Central memory CD4-positive, alpha-beta T cell (primary cell): ENCODE measurements around the gene NTNG1.

Experiments
- DNase-seq: peaks from one replicate; pipeline ENCODE4 v3.0.0; 2022

NTNG1 gene

DNA sequence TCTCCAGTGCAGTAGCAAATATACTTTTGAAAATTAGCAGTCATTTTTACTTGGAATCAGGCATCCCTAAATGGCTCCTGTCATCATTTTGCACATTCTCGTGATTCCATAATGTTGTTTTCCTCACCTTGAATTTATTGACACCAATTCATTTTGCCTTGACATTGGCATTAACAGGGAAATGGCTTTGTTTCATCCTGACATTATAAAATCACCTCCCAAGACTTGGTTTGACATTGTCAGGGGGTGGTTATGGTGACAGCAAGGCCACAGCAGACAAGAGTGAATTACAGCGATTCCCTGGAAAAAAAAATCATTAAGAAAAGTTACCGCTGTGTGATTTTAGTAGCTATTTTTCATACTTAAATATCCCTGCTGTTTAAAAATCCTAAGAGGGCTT, 327.0 kb downstream of the NTNG1 start:
- DNase-seq: no peak

- no peak for DNase-seq
These were observed 332.2 kb downstream of the NTNG1 start for GRCh38 chr1:107473065-107473464.

GRCh38 chr1:107474877-107475612, 334.2 kb downstream of the NTNG1 start:
- no peak for DNase-seq

DNA sequence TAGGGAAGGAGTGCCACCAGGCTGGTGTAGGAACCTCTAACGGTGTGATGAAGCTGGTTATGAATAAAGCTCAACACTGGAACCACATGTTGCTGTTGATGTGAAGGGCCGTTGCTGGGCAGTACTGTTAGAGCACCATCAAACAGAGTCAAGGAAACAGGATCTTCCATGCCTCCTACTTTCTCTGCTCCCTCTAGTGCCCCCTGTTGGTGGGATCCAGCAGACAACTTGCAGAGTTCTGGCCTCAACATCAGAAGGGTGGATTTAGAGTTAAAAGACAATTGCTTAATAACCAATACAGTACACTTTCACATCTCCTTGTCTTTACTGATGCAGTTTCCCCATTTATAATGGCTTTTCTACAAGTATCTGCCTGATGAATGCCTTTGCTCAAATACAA, 336.4 kb downstream of the NTNG1 start:
- no peak for DNase-seq

DNA sequence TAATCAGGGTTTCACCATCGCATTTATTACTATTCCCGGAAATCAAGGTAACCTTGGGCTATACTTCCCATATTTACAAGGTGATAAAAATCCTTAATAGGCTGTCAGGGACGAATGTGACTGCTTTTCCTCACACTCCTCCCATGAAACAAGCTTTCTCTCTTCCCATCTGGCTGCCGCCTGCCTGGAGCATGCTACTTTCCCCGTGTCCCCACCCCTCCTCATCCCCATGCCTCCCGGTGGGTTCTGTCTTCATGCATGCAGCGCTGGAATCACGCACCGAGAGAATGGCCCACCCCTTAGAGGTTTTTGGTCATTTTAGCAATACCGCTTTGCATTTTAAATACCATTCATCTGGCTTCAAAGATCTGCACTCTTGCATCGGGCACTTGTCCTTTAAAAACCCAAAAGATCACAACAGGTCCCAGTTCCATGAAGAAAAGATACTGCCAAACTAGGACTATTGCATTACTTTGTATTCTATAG, 339.1 kb downstream of the NTNG1 start:
- DNase-seq: no peak

DNA sequence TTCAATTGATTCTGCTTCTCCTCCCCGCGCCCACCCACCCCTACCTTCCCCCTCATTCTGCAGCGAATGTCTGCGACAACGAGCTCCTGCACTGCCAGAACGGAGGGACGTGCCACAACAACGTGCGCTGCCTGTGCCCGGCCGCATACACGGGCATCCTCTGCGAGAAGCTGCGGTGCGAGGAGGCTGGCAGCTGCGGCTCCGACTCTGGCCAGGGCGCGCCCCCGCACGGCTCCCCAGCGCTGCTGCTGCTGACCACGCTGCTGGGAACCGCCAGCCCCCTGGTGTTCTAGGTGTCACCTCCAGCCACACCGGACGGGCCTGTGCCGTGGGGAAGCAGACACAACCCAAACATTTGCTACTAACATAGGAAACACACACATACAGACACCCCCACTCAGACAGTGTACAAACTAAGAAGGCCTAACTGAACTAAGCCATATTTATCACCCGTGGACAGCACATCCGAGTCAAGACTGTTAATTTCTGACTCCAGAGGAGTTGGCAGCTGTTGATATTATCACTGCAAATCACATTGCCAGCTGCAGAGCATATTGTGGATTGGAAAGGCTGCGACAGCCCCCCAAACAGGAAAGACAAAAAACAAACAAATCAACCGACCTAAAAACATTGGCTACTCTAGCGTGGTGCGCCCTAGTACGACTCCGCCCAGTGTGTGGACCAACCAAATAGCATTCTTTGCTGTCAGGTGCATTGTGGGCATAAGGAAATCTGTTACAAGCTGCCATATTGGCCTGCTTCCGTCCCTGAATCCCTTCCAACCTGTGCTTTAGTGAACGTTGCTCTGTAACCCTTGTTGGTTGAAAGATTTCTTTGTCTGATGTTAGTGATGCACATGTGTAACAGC, 339.9 kb downstream of the NTNG1 start:
- DNase-seq: no peak

- no peak for DNase-seq
These were observed 341.0 kb downstream of the NTNG1 start for GRCh38 chr1:107481756-107482384.

DNA sequence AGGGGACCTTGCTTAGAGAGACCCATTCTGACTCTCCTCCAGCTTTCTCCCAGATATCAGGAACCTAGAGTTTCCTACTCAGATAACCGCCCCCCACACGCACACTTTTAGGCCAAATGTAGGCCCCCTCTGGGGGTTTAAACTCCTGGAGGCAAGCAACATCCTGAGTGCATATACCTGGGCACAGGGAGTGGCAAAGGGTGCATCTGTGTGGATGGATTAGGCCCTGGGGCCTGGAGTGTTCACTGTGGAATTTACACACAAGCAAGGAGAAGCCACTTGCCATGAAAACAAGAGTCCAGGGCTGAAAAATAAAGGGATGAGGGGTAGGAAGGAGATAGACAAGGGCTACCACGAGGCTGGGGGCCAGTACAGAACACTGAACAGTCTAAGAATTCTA, 343.1 kb downstream of the NTNG1 start:
- no peak for DNase-seq

DNA sequence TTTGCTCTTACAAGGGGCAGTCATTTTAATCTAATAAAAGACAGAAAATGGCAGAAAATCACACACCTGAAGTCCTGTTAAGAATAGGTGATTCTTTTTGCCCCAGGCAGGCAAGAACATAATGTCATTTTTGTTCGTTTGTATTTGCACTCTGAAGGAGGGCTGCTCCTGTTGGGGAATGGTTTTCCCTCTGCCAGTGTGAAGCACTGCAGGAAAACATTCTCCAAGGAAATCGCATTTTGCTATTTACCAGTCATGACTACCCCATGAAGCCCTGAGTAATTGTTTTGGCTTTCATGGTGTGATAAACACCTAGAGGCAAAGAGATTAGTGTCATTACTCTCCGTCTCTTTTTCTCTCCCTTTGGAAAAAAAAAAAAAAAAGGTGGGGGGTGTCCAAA, 345.5 kb downstream of the NTNG1 start:
- no peak for DNase-seq

DNA sequence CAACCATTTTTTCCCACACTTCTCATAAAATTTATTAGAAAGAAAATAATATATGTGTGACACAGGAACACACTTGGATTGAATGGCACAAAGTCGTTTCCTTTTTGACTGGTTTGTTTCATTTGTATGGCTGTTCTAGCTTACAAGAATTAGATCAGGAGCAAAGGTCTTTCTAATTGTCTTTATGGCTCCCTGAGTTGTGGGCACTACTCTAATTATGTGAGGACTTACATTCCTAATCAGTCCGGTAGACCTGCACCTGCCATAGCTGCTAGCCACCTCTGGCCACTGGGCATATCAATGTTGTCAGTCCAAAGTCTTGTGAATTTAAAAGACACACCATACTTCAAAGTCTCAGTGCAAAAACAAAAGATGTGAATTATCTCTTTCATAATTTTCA, 346.7 kb downstream of the NTNG1 start:
- no peak for DNase-seq

- no peak for DNase-seq
These were observed 350.7 kb downstream of the NTNG1 start for GRCh38 chr1:107491582-107491981.

GRCh38 chr1:107493111-107493716, 352.4 kb downstream of the NTNG1 start:
- no peak for DNase-seq

DNA sequence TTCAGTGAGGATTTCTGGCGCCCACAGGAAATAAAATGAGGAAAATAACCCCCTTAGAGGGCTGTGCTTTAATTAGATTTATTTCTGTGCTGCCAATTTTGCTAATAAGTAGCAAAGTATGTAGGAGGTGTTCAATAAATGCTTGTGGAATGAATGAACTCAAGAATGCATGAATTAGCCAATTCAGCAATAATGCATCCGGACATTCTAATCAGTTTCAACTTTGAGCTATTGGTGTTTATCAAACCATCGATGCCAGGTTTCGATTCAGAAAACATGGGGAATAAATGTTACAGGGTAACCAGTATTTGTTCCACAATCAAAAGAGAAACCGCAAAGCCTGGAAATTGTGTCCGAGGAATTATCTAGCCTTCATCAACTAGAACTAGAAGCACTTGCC, 353.2 kb downstream of the NTNG1 start:
- no peak for DNase-seq

- DNase-seq: no peak
These were observed 355.2 kb downstream of the NTNG1 start for GRCh38 chr1:107496002-107496401.

GRCh38 chr1:107499139-107499744, 358.4 kb downstream of the NTNG1 start:
- DNase-seq: no peak

- no peak for DNase-seq
These were observed 360.3 kb downstream of the NTNG1 start for GRCh38 chr1:107501081-107501605.

DNA sequence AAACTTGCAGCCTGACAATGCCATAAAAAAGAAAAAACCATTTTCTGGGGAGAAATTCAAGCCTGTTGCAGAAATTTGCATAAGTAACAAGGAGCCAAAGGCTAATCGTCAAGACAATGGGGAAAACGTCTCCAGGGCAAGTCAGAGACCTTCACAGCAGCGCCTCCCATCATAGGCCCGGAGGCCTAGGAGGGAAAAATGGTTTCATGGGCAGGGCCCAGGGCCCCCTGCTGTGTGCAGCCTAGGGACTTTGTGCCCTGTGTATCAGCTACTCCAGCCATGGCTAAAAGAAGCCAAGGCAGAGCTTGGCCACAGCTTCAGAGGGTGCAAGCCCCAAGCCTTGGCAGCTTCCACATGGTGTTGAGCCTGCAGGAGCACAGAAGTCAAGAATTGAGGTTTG, 369.5 kb downstream of the NTNG1 start:
- DNase-seq: no peak

DNA sequence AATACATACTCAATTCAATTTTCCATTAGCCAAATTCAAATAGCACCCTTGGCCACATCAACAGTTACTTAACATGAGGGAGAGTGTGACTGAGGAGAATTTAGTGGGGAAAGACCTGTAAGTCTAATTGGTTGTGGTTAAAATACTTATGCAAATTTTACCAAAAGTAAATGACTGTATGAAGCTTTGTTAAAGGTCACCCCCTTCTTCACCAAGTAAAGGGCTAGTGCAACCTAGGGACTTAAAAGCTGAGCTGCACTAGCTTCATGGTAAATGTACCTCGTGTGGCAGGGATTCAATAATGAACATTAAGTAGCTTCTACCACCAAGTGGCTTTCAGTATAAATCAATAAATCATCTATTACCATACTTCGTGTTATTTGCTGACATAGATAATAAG, 372.0 kb downstream of the NTNG1 start:
- DNase-seq: no peak

DNA sequence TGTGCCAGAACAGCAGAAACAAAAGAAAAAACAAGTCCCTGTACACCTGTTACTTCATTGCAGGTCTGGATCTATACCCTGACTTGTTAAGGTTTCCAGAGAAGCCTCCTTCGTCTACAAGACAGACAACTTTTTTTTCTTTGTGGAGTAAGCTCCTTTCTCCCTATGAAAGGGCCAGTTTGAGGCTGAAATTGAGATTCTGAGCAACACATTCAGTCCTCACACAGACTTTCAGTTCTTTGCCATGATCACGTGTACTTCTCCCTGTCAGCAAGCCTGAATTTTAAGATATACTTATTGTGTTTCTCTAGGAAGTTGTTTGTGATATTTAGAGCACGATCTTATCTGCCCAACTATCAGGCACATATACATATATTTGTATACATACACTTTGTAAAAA, 374.0 kb downstream of the NTNG1 start:
- DNase-seq: no peak

DNA sequence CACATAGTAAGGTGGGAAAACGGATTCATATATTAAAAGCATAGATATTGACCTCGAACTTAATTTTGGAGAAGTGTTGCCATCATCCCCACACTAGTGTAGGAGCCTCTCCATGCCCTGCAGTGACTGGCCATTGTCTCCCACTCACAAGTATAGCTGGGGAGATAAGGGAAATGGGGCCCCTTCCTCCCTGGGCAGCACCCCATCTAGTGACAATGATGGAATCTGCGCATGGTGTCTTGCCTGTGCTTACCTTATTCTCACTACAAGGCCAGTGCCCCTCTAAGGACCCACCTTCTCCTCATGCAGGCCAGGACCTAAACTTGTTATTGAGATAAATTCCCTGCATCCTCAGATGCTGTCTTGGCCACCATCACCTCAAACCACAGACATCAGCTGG, 374.9 kb downstream of the NTNG1 start:
- DNase-seq: no peak

DNA sequence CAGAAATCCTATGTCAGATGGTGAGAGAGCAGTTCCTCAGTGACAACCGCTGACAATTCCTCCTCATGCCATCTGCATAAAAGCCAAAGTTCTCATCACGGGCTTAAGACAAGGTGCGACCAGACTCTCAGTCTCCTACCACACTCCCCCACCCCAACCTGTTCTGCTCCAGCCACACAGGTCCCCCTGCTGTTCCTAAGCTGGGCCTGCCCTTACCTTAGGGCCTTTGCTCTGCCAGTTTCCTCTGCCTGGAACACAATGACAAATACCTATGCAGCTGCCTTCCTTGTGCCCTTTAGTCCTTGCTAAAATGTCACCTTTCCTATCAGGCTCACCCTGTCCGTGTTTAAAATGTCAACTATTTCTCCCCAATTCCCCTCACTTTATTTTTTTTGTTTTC, 382.2 kb downstream of the NTNG1 start:
- DNase-seq: no peak

- no peak for DNase-seq
These were observed 382.9 kb downstream of the NTNG1 start for GRCh38 chr1:107523736-107524135.

GRCh38 chr1:107524301-107524700, 383.5 kb downstream of the NTNG1 start:
- no peak for DNase-seq
